ENCODE data around the gene KCNE3. TPM values are rescaled to one million over a fixed set of nuclear protein-coding genes. Genes with fewer than 3 reads are reported as not detected.

The KCNE3 gene
- total and polyA plus RNA-seq, 2 of the 13 experiments (the other 11 are each of a cell fraction or from before 2014, with no cell fraction given), result 0.33 to 2.2 TPM

DNA sequence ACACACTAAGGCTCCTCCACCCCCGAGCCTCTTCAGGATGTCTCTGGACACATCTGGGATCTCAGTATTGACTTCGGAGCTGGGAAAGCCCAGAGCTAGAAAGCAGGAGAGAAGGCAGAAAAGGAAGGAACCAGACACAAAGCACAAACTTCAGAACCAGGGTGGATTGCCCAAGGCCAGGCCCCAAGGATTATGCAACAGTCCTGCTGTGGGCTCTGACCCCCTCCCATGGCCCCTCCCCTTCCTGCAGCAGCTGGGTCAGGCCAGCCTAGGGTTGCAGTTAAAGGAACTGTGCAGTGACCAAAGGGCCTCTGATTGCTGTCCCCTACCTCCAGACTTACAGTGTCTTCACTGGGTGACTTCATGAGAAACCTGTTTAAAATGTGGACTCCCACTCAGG lies 5.3 kb downstream of the KCNE3 start (continued):
- TF ChIP-seq, protein P1, sequence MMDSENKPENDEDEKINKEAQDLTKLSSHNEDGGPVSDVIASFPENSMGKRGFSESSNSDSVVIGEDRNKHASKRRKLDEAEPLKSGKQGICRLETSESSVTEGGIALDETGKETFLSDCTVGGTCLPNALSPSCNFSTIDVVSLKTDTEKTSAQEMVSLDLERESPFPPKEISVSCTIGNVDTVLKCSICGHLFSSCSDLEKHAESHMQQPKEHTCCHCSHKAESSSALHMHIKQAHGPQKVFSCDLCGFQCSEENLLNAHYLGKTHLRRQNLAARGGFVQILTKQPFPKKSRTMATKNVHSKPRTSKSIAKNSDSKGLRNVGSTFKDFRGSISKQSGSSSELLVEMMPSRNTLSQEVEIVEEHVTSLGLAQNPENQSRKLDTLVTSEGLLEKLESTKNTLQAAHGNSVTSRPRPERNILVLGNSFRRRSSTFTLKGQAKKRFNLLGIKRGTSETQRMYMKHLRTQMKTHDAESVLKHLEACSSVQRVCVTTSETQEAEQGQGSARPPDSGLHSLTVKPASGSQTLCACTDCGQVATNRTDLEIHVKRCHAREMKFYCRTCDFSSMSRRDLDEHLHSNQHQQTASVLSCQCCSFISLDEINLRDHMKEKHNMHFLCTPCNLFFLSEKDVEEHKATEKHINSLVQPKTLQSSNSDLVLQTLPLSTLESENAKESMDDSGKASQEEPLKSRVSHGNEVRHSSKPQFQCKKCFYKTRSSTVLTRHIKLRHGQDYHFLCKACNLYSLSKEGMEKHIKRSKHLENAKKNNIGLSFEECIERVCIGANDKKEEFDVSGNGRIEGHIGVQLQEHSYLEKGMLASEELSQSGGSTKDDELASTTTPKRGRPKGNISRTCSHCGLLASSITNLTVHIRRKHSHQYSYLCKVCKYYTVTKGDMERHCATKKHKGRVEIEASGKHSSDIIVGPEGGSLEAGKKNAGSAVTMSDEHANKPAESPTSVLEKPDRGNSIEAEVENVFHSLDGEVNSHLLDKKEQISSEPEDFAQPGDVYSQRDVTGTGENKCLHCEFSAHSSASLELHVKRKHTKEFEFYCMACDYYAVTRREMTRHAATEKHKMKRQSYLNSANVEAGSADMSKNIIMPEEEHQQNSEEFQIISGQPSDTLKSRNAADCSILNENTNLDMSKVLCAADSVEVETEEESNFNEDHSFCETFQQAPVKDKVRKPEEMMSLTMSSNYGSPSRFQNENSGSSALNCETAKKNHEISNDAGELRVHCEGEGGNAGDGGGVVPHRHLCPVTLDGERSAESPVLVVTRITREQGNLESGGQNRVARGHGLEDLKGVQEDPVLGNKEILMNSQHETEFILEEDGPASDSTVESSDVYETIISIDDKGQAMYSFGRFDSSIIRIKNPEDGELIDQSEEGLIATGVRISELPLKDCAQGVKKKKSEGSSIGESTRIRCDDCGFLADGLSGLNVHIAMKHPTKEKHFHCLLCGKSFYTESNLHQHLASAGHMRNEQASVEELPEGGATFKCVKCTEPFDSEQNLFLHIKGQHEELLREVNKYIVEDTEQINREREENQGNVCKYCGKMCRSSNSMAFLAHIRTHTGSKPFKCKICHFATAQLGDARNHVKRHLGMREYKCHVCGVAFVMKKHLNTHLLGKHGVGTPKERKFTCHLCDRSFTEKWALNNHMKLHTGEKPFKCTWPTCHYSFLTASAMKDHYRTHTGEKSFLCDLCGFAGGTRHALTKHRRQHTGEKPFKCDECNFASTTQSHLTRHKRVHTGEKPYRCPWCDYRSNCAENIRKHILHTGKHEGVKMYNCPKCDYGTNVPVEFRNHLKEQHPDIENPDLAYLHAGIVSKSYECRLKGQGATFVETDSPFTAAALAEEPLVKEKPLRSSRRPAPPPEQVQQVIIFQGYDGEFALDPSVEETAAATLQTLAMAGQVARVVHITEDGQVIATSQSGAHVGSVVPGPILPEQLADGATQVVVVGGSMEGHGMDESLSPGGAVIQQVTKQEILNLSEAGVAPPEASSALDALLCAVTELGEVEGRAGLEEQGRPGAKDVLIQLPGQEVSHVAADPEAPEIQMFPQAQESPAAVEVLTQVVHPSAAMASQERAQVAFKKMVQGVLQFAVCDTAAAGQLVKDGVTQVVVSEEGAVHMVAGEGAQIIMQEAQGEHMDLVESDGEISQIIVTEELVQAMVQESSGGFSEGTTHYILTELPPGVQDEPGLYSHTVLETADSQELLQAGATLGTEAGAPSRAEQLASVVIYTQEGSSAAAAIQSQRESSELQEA (CRISPR knock-in tag; IDR thresholded peaks at IDR 0.05; ENCODE audit: not compliant biosample characterization), result no peak
- TF ChIP-seq, protein P2, sequence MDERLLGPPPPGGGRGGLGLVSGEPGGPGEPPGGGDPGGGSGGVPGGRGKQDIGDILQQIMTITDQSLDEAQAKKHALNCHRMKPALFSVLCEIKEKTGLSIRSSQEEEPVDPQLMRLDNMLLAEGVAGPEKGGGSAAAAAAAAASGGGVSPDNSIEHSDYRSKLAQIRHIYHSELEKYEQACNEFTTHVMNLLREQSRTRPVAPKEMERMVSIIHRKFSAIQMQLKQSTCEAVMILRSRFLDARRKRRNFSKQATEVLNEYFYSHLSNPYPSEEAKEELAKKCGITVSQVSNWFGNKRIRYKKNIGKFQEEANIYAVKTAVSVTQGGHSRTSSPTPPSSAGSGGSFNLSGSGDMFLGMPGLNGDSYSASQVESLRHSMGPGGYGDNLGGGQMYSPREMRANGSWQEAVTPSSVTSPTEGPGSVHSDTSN (CRISPR knock-in tag; IDR thresholded peaks at IDR 0.05), result no peak
- TF ChIP-seq ZNF496 (CRISPR knock-in tag; IDR thresholded peaks at IDR 0.05; ENCODE audit: insufficient replicate concordance) (no peak), ZNF430 (CRISPR knock-in tag; IDR thresholded peaks at IDR 0.05) (no peak), PAX8 (CRISPR knock-in tag; IDR thresholded peaks at IDR 0.05; ENCODE audit: borderline replicate concordance) (no peak), HOXA9 (CRISPR knock-in tag; IDR thresholded peaks at IDR 0.05; ENCODE audit: borderline replicate concordance) (no peak), GATAD2A (CRISPR knock-in tag; IDR thresholded peaks at IDR 0.05) (peak; percentile 81), SNAI1 (CRISPR knock-in tag; IDR thresholded peaks at IDR 0.05; ENCODE audit: borderline replicate concordance) (no peak), ZNF530 (CRISPR knock-in tag; IDR thresholded peaks at IDR 0.05; ENCODE audit: low read depth) (no peak), MXI1 (IDR thresholded peaks at IDR 0.05; ENCODE audit: borderline replicate concordance, low read depth, low read length) (no peak), ZFP62 (CRISPR knock-in tag; IDR thresholded peaks at IDR 0.05) (no peak), SIN3B (IDR thresholded peaks at IDR 0.05; ENCODE audit: low read length) (no peak), GTF2F1 (IDR thresholded peaks at IDR 0.05; ENCODE audit: low read length) (no peak), ZNF790 (CRISPR knock-in tag; IDR thresholded peaks at IDR 0.05; ENCODE audit: borderline replicate concordance) (no peak)
- TF ChIP-seq, protein P3, sequence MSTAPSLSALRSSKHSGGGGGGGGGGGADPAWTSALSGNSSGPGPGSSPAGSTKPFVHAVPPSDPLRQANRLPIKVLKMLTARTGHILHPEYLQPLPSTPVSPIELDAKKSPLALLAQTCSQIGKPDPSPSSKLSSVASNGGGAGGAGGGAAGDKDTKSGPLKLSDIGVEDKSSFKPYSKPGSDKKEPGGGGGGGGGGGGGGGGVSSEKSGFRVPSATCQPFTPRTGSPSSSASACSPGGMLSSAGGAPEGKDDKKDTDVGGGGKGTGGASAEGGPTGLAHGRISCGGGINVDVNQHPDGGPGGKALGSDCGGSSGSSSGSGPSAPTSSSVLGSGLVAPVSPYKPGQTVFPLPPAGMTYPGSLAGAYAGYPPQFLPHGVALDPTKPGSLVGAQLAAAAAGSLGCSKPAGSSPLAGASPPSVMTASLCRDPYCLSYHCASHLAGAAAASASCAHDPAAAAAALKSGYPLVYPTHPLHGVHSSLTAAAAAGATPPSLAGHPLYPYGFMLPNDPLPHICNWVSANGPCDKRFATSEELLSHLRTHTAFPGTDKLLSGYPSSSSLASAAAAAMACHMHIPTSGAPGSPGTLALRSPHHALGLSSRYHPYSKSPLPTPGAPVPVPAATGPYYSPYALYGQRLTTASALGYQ (CRISPR knock-in tag; IDR thresholded peaks at IDR 0.05), result no peak
- TF ChIP-seq, protein P4, sequence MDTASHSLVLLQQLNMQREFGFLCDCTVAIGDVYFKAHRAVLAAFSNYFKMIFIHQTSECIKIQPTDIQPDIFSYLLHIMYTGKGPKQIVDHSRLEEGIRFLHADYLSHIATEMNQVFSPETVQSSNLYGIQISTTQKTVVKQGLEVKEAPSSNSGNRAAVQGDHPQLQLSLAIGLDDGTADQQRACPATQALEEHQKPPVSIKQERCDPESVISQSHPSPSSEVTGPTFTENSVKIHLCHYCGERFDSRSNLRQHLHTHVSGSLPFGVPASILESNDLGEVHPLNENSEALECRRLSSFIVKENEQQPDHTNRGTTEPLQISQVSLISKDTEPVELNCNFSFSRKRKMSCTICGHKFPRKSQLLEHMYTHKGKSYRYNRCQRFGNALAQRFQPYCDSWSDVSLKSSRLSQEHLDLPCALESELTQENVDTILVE (CRISPR knock-in tag; IDR thresholded peaks at IDR 0.05), result 0 out of 2 replicates have a peak, but pooled peaks have one; percentile 24
- TF ChIP-seq, protein P5, sequence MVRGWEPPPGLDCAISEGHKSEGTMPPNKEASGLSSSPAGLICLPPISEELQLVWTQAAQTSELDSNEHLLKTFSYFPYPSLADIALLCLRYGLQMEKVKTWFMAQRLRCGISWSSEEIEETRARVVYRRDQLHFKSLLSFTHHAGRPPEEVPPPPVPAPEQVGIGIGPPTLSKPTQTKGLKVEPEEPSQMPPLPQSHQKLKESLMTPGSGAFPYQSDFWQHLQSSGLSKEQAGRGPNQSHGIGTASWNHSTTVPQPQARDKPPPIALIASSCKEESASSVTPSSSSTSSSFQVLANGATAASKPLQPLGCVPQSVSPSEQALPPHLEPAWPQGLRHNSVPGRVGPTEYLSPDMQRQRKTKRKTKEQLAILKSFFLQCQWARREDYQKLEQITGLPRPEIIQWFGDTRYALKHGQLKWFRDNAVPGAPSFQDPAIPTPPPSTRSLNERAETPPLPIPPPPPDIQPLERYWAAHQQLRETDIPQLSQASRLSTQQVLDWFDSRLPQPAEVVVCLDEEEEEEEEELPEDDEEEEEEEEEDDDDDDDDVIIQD (CRISPR knock-in tag; IDR thresholded peaks at IDR 0.05; ENCODE audit: low read depth), result 0 out of 2 replicates have a peak, but pooled peaks have one; percentile 71

Measured in HepG2 (cell line).